Lung (tissue), 12 donors: ENCODE results near the gene LYPD6B. TPM values are rescaled to one million over a fixed set of nuclear protein-coding genes. Genes with fewer than 3 reads are reported as not detected.

Source experiments
- ATAC-seq: fragments of 200-7000 bp; cut with Tn5 transposase; one replicate; pipeline ENCODE4 v1.9.1; 2020; ENCODE audit warnings: moderate number of reproducible peaks; ENCODE audit not compliant: insufficient read depth, low FRiP score
- DNase-seq, 3 donors: peaks; one replicate each; pipeline ENCODE4 v3.0.0-alpha.2; 2013 to 2017
- H3K27ac ChIP-seq, 2 donors: one replicate each; pipeline ENCODE4 v1.5.1; 2013; ENCODE audit warnings: mild to moderate bottlenecking in 2 of 2, moderate library complexity in 2 of 2, control low read depth in 1 of 2, inconsistent platforms in 1 of 2, low read depth in 1 of 2, low read length in 1 of 2
- H3K27me3 ChIP-seq, 3 donors: one replicate each; pipeline ENCODE4 v1.5.1; 2013; ENCODE audit warnings: low read length in 2 of 3; ENCODE audit not compliant: control insufficient read depth in 3 of 3, insufficient read depth in 3 of 3
- H3K36me3 ChIP-seq, 4 donors: one replicate each; pipeline ENCODE4 v1.5.1; 2013; ENCODE audit warnings: low read length in 4 of 4, mild to moderate bottlenecking in 1 of 4, moderate library complexity in 1 of 4; ENCODE audit not compliant: control insufficient read depth in 4 of 4, insufficient read depth in 4 of 4
- H3K4me1 ChIP-seq, 5 donors: one replicate each; pipeline ENCODE4 v1.5.1; 2013; ENCODE audit warnings: low read length in 5 of 5, mild to moderate bottlenecking in 2 of 5, moderate library complexity in 1 of 5; ENCODE audit not compliant: control insufficient read depth in 5 of 5, insufficient read depth in 5 of 5
- H3K4me3 ChIP-seq: one replicate; pipeline ENCODE4 v1.5.1; 2013; ENCODE audit warnings: mild to moderate bottlenecking, control low read depth, moderate library complexity
- H3K9ac ChIP-seq, 2 donors: one replicate each; pipeline ENCODE4 v1.5.1; 2013; ENCODE audit warnings: low read length in 2 of 2, control low read depth in 1 of 2; ENCODE audit not compliant: insufficient read depth in 1 of 2
- H3K9me3 ChIP-seq, 4 donors: one replicate each; pipeline ENCODE4 v1.5.1; 2013; ENCODE audit warnings: low read length in 3 of 4, mild to moderate bottlenecking in 1 of 4, moderate library complexity in 1 of 4; ENCODE audit not compliant: control insufficient read depth in 4 of 4, insufficient read depth in 3 of 4
- CTCF ChIP-seq: IDR thresholded peaks from 2 replicates; pipeline ENCODE4 v1.5.1; 2012; ENCODE audit warnings: mild to moderate bottlenecking; ENCODE audit errors: control extremely low read depth, extremely low read depth
- WGBS, 2 donors: extraction: QIAGEN DNeasy Blood & Tissue Kit; methylation state at CpG; one replicate each; pipeline ENCODE4 v1.1.7; 2013; 5-methylcytosine and 5-hydroxymethylcytosine counted together
- polyA plus RNA-seq, 2 donors: library from polyadenylated mRNA; stranded (reverse); fragments of 200-250 nt; gene quantifications; one replicate each; pipeline ENCODE4 v1.2.1, GENCODE V29; 2013
- total RNA-seq, 2 donors: library from RNA; depleted of rRNA in 1 of 2; stranded (reverse); fragments of >200 nt in 1 of 2; gene quantifications; one replicate each; pipeline ENCODE4 v1.2.1, GENCODE V29; 2014 to 2021
- donor health status: control.
- donor health status: control.
- donor health status: Bipolar disorder and iron deficiency.
- donor health status: healthy.
- donor health status: DM: yes; HTN: yes; CAD: no.

The LYPD6B gene
- total and polyA plus RNA-seq, 4 donors = 2.5 to 12.4 (median 3.4) TPM

DNA sequence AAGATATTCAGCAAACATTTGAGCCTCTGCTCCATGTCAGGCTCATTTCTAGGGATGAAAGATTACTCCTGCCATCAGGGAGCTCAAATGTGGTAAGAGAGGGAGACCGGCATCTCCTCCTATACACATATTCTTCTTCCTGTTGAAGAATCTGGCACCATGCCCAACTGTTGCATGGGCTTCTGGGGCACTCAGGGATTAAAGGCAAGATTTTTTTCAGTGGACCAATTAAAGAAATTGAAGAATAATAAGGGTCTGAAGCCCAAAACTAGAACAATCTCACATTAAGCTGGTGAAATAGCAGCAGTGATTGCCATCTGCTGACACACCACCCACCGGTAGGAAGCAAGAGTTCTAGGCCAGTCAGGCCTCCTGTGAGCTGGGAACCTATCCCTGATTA, 146.5 kb downstream of the LYPD6B start:
- Histone ChIP-seq H3K4me1 (peaks cover 0 to 28% (median 6%) of the 10 kb centered on the region in 5 donors), H3K9me3 (no peaks in the 10 kb centered on the region), H3K27ac (no peak overlapping the region), H3K9ac (no peak overlapping the region), H3K4me3 (no peak overlapping the region), H3K27me3 (no peaks in the 10 kb centered on the region), H3K36me3 (no peaks in the 10 kb centered on the region)
- no peak for TF ChIP-seq CTCF
- DNase-seq (peak; percentile 31 to 72 (median 60)), ATAC-seq (no peak)
- 74 to 79% methylated on average over 2 of the region's 2 CpGs for WGBS, 2 donors

DNA sequence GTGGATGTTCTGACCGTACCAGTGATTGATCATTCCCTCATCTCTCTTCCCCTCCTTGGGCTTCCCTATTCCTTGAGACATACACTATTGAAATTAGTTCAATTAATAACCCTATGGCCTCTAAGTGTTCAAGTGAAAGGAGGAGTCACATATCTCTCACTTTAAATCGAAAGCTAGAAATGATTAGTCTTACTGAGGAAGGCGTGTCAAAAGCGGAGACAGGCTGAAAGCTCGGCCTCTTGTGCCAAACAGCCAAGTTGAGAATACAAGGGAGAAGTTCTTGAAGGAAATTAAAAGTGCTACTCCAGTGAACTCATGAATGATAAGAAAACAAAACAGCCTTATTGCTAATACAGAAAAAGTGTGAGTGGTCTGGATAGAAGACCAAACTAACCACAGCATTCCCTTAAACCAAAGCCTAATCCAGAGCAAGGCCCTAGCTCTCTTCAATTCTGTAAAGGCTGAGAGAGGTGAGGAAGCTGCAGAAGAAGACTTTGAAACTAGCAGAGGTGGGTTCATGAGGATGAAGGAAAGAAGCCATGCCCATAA, 147.5 kb downstream of the LYPD6B start:
- H3K27me3 ChIP-seq = no peaks in the 10 kb centered on the region
- no peak for ATAC-seq
- no peak for TF ChIP-seq CTCF
- H3K9ac ChIP-seq = no peak overlapping the region
- H3K4me1 ChIP-seq = peaks cover 0 to 18% (median 6%) of the 10 kb centered on the region in 5 donors
- no peak for DNase-seq
- WGBS, 2 donors = 75 to 92% methylated on average over 5 of the region's 5 CpGs
- no peaks in the 10 kb centered on the region for H3K9me3 ChIP-seq
- no peak overlapping the region for H3K4me3 ChIP-seq
- H3K27ac ChIP-seq = no peak overlapping the region
- no peaks in the 10 kb centered on the region for H3K36me3 ChIP-seq

GRCh38 chr2:149187057-149187456, 148.6 kb downstream of the LYPD6B start:
- ATAC-seq = no peak

More at GRCh38 chr2:149187057-149187456, 148.6 kb downstream of the LYPD6B start:
- no peak for DNase-seq
- Histone ChIP-seq H3K36me3 (no peaks in the 10 kb centered on the region), H3K4me1 (peaks cover 0 to 12% (median 6%) of the 10 kb centered on the region in 5 donors), H3K4me3 (no peak overlapping the region), H3K9me3 (no peaks in the 10 kb centered on the region), H3K27me3 (no peaks in the 10 kb centered on the region), H3K27ac (no peak overlapping the region), H3K9ac (no peak overlapping the region)
- TF ChIP-seq CTCF = no peak
